ENCODE data around the gene EYA2.

DNA sequence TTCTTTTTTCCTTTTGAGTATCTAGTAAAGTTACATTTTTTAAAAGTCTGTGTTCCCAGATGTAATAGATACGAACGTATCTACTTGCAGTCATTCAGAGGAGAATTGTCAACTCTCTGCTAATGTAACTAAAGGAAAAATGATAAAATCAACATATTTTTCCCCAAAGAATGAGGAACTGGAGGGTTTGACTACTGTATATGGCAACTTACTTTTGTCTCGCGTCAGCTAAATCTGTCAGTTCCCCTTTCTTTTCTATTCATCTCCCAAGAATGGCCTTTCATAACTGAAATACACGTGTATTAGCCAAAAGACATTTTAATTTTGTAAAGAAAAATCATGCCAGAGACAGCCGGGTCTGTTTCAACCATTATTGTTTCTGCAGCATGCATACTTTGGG lies 5.4 kb downstream of the EYA2 start:
- TF ChIP-seq, protein P1, sequence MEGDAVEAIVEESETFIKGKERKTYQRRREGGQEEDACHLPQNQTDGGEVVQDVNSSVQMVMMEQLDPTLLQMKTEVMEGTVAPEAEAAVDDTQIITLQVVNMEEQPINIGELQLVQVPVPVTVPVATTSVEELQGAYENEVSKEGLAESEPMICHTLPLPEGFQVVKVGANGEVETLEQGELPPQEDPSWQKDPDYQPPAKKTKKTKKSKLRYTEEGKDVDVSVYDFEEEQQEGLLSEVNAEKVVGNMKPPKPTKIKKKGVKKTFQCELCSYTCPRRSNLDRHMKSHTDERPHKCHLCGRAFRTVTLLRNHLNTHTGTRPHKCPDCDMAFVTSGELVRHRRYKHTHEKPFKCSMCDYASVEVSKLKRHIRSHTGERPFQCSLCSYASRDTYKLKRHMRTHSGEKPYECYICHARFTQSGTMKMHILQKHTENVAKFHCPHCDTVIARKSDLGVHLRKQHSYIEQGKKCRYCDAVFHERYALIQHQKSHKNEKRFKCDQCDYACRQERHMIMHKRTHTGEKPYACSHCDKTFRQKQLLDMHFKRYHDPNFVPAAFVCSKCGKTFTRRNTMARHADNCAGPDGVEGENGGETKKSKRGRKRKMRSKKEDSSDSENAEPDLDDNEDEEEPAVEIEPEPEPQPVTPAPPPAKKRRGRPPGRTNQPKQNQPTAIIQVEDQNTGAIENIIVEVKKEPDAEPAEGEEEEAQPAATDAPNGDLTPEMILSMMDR (conservative IDR thresholded peaks at IDR 0.05 in 1 of 2, IDR thresholded peaks at IDR 0.05 in 1 of 2; ENCODE audit: extremely low read depth in 1 of 2, insufficient read depth in 1 of 2, low read depth in 1 of 2, low read length in 2 of 2), result no peak
- no peak for TF ChIP-seq EZH2 (IDR thresholded peaks at IDR 0.05; ENCODE audit: borderline replicate concordance, low read length)

Data from mammary epithelial cell (primary cell).